A204.1 (cell line): ENCODE results near the gene FGF11.
"Not testable (repeated sequence)": the region's sequence is repeated elsewhere in the genome, so short reads cannot be mapped to it uniquely, and the experiment has no call there.

ENCODE experiments used
- FAIRE-seq: peaks from 2 replicates; lab custom pipeline; 2012; peaks lifted over from hg19 to GRCh38; lab: Jason Lieb, UNC

FGF11 gene

DNA sequence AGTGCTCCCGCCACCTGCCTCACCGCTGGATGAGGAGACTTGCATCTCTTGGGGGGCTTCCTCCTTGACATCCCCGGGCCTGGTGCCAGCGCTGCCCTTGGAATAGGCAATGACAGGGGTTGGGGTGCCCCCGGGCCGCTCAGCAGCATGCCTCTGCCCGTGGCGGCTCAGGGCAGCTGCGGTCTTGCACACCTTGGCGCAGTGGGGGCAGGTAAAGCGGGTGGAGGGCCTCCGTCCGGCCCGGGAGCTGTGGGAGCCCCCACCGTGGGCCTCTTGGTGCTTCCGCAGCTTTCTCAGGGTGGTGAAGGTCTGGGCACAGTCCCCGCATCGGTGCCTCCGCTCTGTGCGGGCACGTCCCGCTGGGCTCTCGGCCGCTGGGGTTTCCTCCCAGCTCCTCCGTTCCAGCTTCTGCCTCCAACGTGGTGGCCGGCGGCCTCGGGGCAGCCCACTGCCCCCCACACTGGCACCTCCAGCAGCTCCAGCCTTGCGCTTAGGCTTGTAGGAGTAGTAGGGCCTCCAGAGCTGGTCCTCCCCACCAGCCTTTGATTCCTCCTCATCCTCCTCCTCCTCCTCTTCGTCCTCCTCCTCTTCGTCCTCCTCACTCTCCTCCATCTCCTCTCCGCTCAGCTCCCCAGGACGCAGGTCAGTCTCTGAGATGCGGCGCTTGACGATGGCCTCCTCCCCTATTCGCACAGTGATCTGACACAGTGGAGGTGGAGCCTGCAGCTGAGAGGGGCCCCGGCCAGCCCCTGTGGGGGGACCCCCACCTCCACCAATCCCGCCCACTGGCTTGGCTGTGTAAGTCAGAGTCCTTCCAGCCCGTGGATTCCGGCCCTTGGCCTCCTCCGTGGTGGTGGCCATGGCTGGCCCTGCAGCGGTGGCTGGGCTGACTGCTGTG, 23.4 kb downstream of the FGF11 start:
- no peak for FAIRE-seq

DNA sequence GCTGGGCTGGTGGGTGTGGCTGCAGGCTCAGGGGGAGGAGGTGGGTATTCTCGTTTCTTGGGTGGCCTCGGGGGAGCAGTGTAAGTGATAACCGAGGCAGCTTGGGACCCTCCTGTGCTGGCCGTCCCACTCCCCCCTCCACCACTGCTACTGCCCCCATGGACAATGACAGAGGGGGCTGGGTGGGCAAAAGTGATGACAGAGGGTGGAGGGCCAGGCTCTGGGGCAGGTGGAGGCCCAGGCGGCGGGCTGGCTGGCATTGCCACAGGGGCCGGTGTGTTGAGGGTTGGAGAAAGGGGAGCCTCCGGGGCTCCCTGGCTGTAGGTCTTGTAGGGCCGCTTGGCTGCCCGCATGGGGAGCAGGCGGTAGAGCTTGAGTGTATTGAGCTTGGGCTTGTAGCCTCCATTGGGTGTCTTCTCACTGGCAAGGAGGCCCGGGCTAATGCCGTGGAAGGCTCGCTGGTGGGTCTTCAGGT, 24.1 kb downstream of the FGF11 start:
- FAIRE-seq, result no peak

GRCh38 chr17:7464081-7464480, 24.8 kb downstream of the FGF11 start:
- no peak for FAIRE-seq

DNA sequence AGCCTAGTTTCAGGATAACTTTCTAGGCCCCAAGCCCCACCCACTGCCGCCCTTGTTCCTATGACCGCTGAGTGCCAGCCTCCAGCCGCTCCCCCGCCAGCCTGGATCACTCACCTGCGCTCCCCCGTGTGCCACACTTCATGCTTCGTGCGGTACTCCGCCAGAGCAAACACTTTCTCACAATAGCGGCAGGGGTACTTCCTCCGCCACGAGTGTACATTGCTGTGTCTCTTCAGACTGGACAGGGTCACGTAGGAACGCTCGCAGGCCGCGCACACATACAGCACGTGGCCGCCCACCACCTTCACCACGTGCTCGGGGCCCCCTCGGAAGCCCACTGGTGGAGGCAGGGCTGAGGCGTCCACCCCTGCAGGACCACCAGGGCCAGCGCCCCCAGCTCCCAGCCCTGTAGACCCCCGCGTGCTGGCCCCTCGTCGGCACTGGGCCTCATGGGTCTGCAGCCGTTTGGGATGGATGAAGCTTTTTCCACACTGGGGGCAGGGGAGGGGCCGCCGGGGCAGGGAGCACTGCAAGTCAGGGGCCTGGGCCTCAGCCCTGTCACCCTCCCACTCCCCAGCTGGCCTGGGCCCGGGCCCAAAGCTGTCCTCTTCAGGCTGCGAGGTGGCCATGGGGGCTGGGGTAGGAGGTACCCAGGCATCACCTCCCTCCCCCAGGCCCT, 26.4 kb downstream of the FGF11 start:
- FAIRE-seq, result no peak

- no peak for FAIRE-seq
Observed at GRCh38 chr17:7466318-7466638, 27.0 kb downstream of the FGF11 start.

GRCh38 chr17:7466639-7467341, 27.5 kb downstream of the FGF11 start:
- FAIRE-seq, result no peak

DNA sequence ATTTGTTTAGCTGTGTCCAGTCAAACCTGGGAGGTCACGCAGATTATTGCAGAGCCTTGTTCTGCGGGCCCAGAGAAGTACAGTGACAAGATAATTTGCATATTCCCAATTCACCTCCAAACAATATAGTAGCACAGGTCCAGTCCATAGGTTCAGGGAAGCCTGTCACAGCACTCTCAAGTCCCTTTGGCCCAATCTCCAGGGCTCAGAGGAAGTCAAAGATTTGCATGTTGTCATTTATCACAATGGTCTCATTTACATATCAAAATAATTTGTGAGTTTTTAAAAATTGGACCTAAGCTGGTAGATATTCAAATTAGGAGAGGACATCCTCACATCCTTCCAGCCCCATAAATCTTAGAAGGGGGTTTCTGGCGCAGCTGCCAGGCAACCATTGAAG, 28.2 kb downstream of the FGF11 start:
- no peak for FAIRE-seq

DNA sequence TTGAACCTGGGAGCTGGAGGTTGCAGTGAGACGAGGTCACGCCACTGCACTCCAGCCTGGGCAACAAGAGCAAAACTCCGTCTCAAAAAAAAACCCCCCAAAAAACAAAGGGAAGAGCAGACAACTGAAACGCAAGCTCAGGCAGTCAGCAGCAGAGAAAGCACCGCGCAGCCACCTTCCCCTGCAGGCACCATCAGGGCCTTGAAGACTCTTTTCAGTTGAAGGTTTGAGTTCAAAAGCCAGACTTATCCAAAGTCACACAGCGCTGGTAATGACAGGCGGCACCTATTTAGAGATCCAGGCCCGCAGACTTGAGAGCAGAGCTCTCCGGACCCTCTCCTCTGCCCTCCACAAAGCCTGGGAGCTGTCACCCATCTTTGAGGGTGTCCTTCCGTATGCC, 29.0 kb downstream of the FGF11 start:
- no peak for FAIRE-seq

DNA sequence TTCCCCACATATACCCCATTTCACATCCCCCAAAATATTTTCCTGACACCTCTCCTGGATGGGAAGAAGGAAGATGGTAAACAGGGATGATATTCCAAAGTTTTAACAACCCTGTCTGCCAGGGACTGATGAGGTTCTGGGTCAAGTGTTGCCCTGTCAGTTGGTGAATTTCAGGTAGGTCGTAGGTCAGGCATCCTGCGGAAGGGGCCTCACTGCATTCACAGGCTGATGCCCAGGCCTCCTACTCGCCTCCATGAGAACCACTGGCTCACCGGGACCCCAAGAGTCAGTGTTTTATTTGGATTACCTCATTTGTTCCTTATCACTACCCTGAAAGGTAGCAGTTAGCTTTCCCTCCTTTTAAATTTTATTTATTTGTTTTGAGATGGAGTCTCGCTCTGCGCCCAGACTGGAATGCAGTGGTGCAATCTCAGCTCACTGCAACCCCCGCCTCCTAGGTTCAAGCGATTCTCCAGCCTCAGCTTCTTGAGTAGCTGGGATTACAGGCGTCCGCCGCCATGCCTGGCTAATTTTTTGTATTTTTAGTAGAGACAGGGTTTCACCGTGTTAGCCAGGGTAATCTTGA, 29.6 kb downstream of the FGF11 start:
- FAIRE-seq, result no peak

DNA sequence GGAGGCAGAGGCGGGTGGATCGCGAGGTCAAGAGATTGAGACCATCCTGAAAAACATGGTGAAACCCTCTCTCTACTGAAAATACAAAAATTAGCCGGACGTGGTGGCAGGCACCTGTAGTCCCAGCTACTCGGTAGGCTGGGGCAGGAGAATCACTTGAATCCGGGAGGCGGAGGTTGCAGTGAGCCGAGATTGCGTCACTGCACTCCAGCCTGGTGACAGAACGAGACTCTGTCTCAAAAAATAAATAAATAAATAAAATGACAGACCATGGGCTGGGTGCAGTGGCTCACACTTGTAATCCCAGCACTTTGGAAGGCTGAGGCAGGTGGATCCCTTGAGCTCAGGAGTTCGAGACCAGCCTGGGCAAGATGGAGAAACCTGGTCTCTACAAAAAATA, 30.5 kb downstream of the FGF11 start:
- not testable (repeated sequence) for FAIRE-seq

DNA sequence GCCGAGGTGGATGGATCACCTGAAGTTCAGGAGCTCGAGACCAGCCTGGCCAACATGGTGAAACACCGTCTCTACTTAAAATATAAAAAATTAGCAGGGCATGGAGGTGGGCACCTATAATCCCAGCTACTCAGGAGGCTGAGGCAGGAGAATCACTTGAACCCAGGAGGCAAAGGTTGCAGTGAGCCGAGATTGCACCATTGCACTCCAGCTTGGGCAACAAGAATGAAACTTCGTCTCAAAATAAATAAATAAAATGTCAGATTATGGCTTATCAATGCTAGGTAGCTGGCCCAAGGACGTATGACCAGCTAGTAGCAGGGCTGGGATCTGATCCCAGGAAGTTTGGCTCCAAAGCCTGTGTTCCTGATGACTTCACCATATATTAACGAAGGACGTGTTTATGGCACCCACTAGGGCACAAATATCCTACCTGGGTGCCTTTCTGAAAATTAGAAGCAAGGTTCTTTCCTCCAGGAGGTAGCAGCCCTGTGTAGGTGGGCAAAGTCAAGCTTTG, 31.2 kb downstream of the FGF11 start:
- not testable (repeated sequence) for FAIRE-seq

- FAIRE-seq, result no peak
Observed at GRCh38 chr17:7471729-7472128, 32.4 kb downstream of the FGF11 start.

GRCh38 chr17:7474767-7475166, 35.5 kb downstream of the FGF11 start:
- FAIRE-seq, result not testable (repeated sequence)

DNA sequence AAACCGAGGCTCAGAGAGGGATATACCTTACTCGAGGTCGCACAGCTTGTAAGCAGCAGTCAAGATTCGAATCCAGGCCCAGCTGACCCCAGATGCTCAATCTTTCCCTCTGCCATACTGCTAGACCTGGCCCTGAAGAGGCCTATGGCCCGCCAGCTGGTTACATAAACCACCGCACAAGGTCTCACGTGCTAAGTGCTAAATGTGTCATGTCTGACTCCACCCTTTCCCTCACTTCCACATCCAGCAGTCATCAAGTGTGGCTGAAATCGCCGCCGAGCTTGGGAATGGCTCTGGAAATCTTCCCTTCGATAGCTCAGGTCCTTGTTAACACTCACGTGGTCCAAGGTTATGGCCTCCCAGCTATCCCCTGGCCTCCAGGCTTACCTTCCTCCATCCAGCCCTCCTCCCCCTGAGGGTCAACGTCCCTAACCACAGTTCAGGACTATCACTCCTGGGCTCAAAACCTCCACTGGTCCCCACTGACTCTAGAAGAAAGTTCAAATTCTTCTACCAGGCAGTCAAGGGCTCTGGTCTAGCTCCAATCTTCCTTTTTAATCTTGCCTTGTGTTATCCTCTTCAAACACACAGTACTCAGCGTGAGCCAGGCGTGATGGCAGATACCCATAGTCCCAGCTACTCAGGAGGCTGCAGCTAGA, 36.6 kb downstream of the FGF11 start:
- FAIRE-seq, result no peak

GRCh38 chr17:7476494-7476893, 37.2 kb downstream of the FGF11 start:
- no peak for FAIRE-seq

- no peak for FAIRE-seq
Observed at GRCh38 chr17:7476951-7477350, 37.6 kb downstream of the FGF11 start.

GRCh38 chr17:7477392-7478275, 38.3 kb downstream of the FGF11 start:
- no peak for FAIRE-seq

DNA sequence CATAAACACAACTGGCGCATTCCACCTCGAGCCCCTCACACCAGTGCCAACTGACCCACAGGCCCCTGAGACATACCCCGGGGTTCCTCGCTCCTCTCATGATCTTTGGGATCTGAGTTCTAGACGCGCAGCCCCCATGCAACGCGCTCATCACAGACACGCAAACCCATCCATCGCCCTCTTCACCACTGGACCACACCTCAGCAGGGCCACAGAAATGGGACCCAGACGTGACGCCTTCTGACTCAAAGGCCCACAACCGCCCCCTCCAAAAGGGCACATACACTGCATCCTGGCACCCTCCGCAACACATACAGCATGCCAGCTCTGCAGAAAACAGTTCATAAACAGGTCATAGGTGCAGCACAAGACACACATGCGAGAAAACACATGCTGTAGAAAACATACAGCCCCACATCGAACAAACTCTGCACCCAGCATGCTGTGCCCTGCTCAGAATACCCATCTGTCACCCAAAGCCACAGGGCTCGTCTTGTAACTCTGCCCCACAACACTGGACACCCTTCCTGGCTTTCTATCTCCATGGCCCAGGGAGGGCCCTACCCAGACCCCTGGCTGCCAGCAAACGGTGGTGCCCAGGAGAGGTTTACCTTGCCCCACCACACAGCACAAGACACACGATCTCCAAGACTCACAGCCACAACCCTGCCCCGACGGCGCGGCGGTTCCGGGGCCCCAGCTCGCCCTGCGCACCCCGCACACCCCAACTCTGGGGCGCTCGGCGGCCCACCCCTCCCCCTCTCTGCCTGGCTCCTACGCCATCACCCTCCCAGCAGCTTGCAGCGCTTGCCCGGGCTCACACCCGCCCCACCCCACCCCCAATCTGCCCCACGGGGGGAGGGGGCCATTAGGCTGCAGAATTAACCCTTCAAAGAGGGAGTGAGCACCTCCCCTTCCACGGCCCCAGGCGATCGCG, 39.2 kb downstream of the FGF11 start:
- FAIRE-seq, result no peak

GRCh38 chr17:7479213-7480088, 40.1 kb downstream of the FGF11 start, which contains the start of gene ZBTB4:
Gene ZBTB4 (minus strand): TSS chr17:7479631. CDS start chr17:7466801, 12,830 bp downstream.
- no peak for FAIRE-seq
